BLaER1 (cell line): ENCODE results near the gene OTUD3.

Experiments
- H3K27ac ChIP-seq: shearing (Covaris generic); formaldehyde crosslinking; 2 replicates; pipeline ENCODE4 v1.8.1; 2022
- H3K27me3 ChIP-seq: shearing (Covaris generic); formaldehyde crosslinking; 2 replicates; pipeline ENCODE4 v1.8.1; 2022
- H3K36me3 ChIP-seq: shearing (Covaris generic); formaldehyde crosslinking; 2 replicates; pipeline ENCODE4 v1.8.1; 2022
- H3K4me1 ChIP-seq: shearing (Covaris generic); formaldehyde crosslinking; 2 replicates; pipeline ENCODE4 v1.8.1; 2022
- H3K4me2 ChIP-seq: shearing (Covaris generic); formaldehyde crosslinking; 2 replicates; pipeline ENCODE4 v1.8.1; 2022
- H3K4me3 ChIP-seq: shearing (Covaris generic); formaldehyde crosslinking; 2 replicates; pipeline ENCODE4 v1.8.1; 2022
- H3K9ac ChIP-seq: shearing (Covaris generic); formaldehyde crosslinking; 2 replicates; pipeline ENCODE4 v1.8.1; 2022
- H3K9me3 ChIP-seq: shearing (Covaris generic); formaldehyde crosslinking; 2 replicates; pipeline ENCODE4 v1.8.1; 2022
- H4K20me1 ChIP-seq: shearing (Covaris generic); formaldehyde crosslinking; 2 replicates; pipeline ENCODE4 v1.8.1; 2022
- Cebpa-rat ChIP-seq: shearing (Covaris generic); IDR thresholded peaks from 2 replicates; pipeline ENCODE4 v1.8.1; 2022

The OTUD3 gene

GRCh38 chr1:19909392-19909791 lies 27.2 kb downstream of the OTUD3 start:
- H3K27ac ChIP-seq = no peak overlapping the region
- peaks cover 97% of the 10 kb centered on the region for H3K36me3 ChIP-seq
- H3K9me3 ChIP-seq = no peaks in the 10 kb centered on the region
- peaks cover 41% of the 10 kb centered on the region for H4K20me1 ChIP-seq
- no peak for TF ChIP-seq Cebpa-rat
- H3K9ac ChIP-seq = no peak overlapping the region
- no peaks in the 10 kb centered on the region for H3K27me3 ChIP-seq
- H3K4me2 ChIP-seq = no peak overlapping the region
- peaks cover 16% of the 10 kb centered on the region for H3K4me1 ChIP-seq
- no peak overlapping the region for H3K4me3 ChIP-seq

GRCh38 chr1:19909971-19910370 lies 27.8 kb downstream of the OTUD3 start:
- H3K27ac ChIP-seq = no peak overlapping the region
- peaks cover 41% of the 10 kb centered on the region for H4K20me1 ChIP-seq
- no peak overlapping the region for H3K9ac ChIP-seq
- no peaks in the 10 kb centered on the region for H3K9me3 ChIP-seq
- TF ChIP-seq Cebpa-rat = no peak
- H3K4me1 ChIP-seq = peaks cover 16% of the 10 kb centered on the region
- no peak overlapping the region for H3K4me2 ChIP-seq
- H3K27me3 ChIP-seq = no peaks in the 10 kb centered on the region
- peaks cover 97% of the 10 kb centered on the region for H3K36me3 ChIP-seq
- no peak overlapping the region for H3K4me3 ChIP-seq

- no peak for TF ChIP-seq Cebpa-rat
- Histone ChIP-seq H3K4me3 (no peak overlapping the region), H3K4me2 (no peak overlapping the region), H3K9ac (no peak overlapping the region), H3K27ac (no peak overlapping the region), H4K20me1 (peaks cover 41% of the 10 kb centered on the region), H3K9me3 (no peaks in the 10 kb centered on the region), H3K27me3 (no peaks in the 10 kb centered on the region), H3K36me3 (peaks cover 97% of the 10 kb centered on the region), H3K4me1 (peaks cover 16% of the 10 kb centered on the region)
Measured at GRCh38 chr1:19910650-19911049, 28.5 kb downstream of the OTUD3 start.

- Histone ChIP-seq H3K4me3 (no peak overlapping the region), H3K9ac (no peak overlapping the region), H3K36me3 (peaks cover 27% of the 10 kb centered on the region), H3K27me3 (no peaks in the 10 kb centered on the region), H3K27ac (no peak overlapping the region), H4K20me1 (peaks cover 2% of the 10 kb centered on the region; the same call in 1 of the 2 replicates), H3K4me1 (no peaks in the 10 kb centered on the region; the same call in 1 of the 2 replicates), H3K4me2 (no peak overlapping the region), H3K9me3 (no peaks in the 10 kb centered on the region)
- no peak for TF ChIP-seq Cebpa-rat
Measured at GRCh38 chr1:19918057-19918456, 35.9 kb downstream of the OTUD3 start.

- Histone ChIP-seq H3K4me1 (peaks cover 8% of the 10 kb centered on the region), H3K9me3 (no peaks in the 10 kb centered on the region), H3K4me2 (no peak overlapping the region), H3K36me3 (peaks cover 5% of the 10 kb centered on the region), H4K20me1 (no peaks in the 10 kb centered on the region), H3K4me3 (no peak overlapping the region), H3K9ac (no peak overlapping the region), H3K27ac (no peak overlapping the region), H3K27me3 (no peaks in the 10 kb centered on the region)
- TF ChIP-seq Cebpa-rat = no peak
Measured at GRCh38 chr1:19920132-19920710, 38.0 kb downstream of the OTUD3 start.

- no peaks in the 10 kb centered on the region for H3K36me3 ChIP-seq
- H3K4me2 ChIP-seq = no peak overlapping the region
- no peaks in the 10 kb centered on the region for H4K20me1 ChIP-seq
- no peaks in the 10 kb centered on the region for H3K9me3 ChIP-seq
- no peak for TF ChIP-seq Cebpa-rat
- H3K4me1 ChIP-seq = peaks cover 10% of the 10 kb centered on the region
- no peak overlapping the region for H3K4me3 ChIP-seq
- no peak overlapping the region for H3K9ac ChIP-seq
- no peaks in the 10 kb centered on the region for H3K27me3 ChIP-seq
- no peak overlapping the region for H3K27ac ChIP-seq
Measured at GRCh38 chr1:19921310-19921709, 39.1 kb downstream of the OTUD3 start.

GRCh38 chr1:19922015-19922688 lies 40.0 kb downstream of the OTUD3 start:
- no peak overlapping the region for H3K27ac ChIP-seq
- H3K9me3 ChIP-seq = no peaks in the 10 kb centered on the region
- no peak overlapping the region for H3K4me3 ChIP-seq
- H3K4me2 ChIP-seq = no peak overlapping the region
- H3K9ac ChIP-seq = no peak overlapping the region
- H3K27me3 ChIP-seq = no peaks in the 10 kb centered on the region
- H3K36me3 ChIP-seq = no peaks in the 10 kb centered on the region
- no peaks in the 10 kb centered on the region for H4K20me1 ChIP-seq
- peaks cover 10% of the 10 kb centered on the region for H3K4me1 ChIP-seq
- no peak for TF ChIP-seq Cebpa-rat

- H3K4me3 ChIP-seq = no peak within 1 kb of the TSS
- no peaks in the 10 kb centered on the region for H3K36me3 ChIP-seq
- no peaks in the 10 kb centered on the region for H4K20me1 ChIP-seq
- H3K27me3 ChIP-seq = no peaks in the 10 kb centered on the region
- H3K27ac ChIP-seq = no peak within 1 kb of the TSS
- H3K9me3 ChIP-seq = no peaks in the 10 kb centered on the region
- H3K4me2 ChIP-seq = no peak within 1 kb of the TSS
- no peak for TF ChIP-seq Cebpa-rat
- H3K4me1 ChIP-seq = peaks cover 10% of the 10 kb centered on the region
- H3K9ac ChIP-seq = no peak within 1 kb of the TSS
Measured at GRCh38 chr1:19923137-19923952, 41.1 kb downstream of the OTUD3 start, which contains the start of gene PLA2G2E. TSS of gene PLA2G2E (minus strand) at chr1:19923617. CDS start at chr1:19923559, 58 bp downstream.

GRCh38 chr1:19923953-19924346 lies 41.8 kb downstream of the OTUD3 start:
- H3K9ac ChIP-seq = no peak overlapping the region
- H3K36me3 ChIP-seq = no peaks in the 10 kb centered on the region
- H3K9me3 ChIP-seq = no peaks in the 10 kb centered on the region
- TF ChIP-seq Cebpa-rat = no peak
- no peaks in the 10 kb centered on the region for H3K27me3 ChIP-seq
- no peaks in the 10 kb centered on the region for H4K20me1 ChIP-seq
- H3K4me3 ChIP-seq = no peak overlapping the region
- H3K27ac ChIP-seq = no peak overlapping the region
- H3K4me2 ChIP-seq = no peak overlapping the region
- peaks cover 10% of the 10 kb centered on the region for H3K4me1 ChIP-seq
